GM12878 (cell line): ENCODE data around the gene DENND1A. TPM values are rescaled to one million over a fixed set of nuclear protein-coding genes. Genes with fewer than 3 reads are reported as not detected.

ENCODE experiments used
- BACH1 ChIP-seq: fragments of 450-650 bp; IDR thresholded peaks from 2 replicates; pipeline ENCODE4 v1.6.1; 2017; ENCODE audit warnings: mild to moderate bottlenecking, borderline replicate concordance
- CHD4 ChIP-seq: fragments of 200-600 bp; sonication (generic); IDR thresholded peaks from 2 replicates; pipeline ENCODE4 v1.6.1; 2016; ENCODE audit warnings: mild to moderate bottlenecking
- HCFC1 ChIP-seq: fragments of 150-350 bp; IDR thresholded peaks from 2 replicates; pipeline ENCODE4 v1.6.1; 2014; ENCODE audit warnings: low read length
- HSF1 ChIP-seq: fragments of 150-350 bp; IDR thresholded peaks from 2 replicates; pipeline ENCODE4 v1.6.1; 2014; ENCODE audit warnings: mild to moderate bottlenecking, low read depth, low read length
- IKZF2 ChIP-seq, 2 experiments: fragments of 450-650 bp; IDR thresholded peaks; 2 replicates each; pipeline ENCODE4 v1.6.1; 2017; ENCODE audit warnings: mild to moderate bottlenecking in 2 of 2, moderate library complexity in 2 of 2
- MLLT1 ChIP-seq: fragments of 450-650 bp; IDR thresholded peaks from 2 replicates; pipeline ENCODE4 v1.6.1; 2016; ENCODE audit warnings: mild to moderate bottlenecking
- MTA2 ChIP-seq: fragments of 450-650 bp; IDR thresholded peaks from 2 replicates; pipeline ENCODE4 v1.6.1; 2016; ENCODE audit warnings: low read depth, mild to moderate bottlenecking, moderate library complexity
- PRDM15 ChIP-seq: fragments of 450-650 bp; formaldehyde crosslinking; IDR thresholded peaks from 2 replicates; pipeline ENCODE4 v1.4.0; 2020; ENCODE audit warnings: mild to moderate bottlenecking, moderate library complexity
- RB1 ChIP-seq: fragments of 450-650 bp; formaldehyde crosslinking; IDR thresholded peaks from 2 replicates; pipeline ENCODE4 v1.6.1; 2017; ENCODE audit warnings: mild to moderate bottlenecking, borderline replicate concordance
- SKIL ChIP-seq: fragments of 450-650 bp; IDR thresholded peaks from 2 replicates; pipeline ENCODE4 v1.6.1; 2017; ENCODE audit warnings: mild to moderate bottlenecking, low read depth, inconsistent platforms; ENCODE audit not compliant: poor library complexity, severe bottlenecking
- SMARCA5 ChIP-seq: fragments of 450-650 bp; IDR thresholded peaks from 2 replicates; pipeline ENCODE4 v1.6.1; 2017; ENCODE audit warnings: mild to moderate bottlenecking
- TCF3 ChIP-seq: IDR thresholded peaks from 2 replicates; pipeline ENCODE4 v1.6.1; 2012; ENCODE audit warnings: low read depth, mild to moderate bottlenecking, low read length, borderline replicate concordance; ENCODE audit not compliant: insufficient read depth
- ZNF687 ChIP-seq: fragments of 450-650 bp; IDR thresholded peaks from 2 replicates; pipeline ENCODE4 v1.6.1; 2017; ENCODE audit warnings: mild to moderate bottlenecking, moderate library complexity
- ZSCAN29 ChIP-seq: fragments of 450-650 bp; IDR thresholded peaks from 2 replicates; pipeline ENCODE4 v1.6.1; 2017; ENCODE audit warnings: mild to moderate bottlenecking, moderate library complexity
- polyA plus RNA-seq, 11 experiments: library from polyadenylated mRNA; depleted of rRNA in 4 of 11; unstranded in 6 of 11; stranded (reverse) in 5 of 11; fragments of >200 nt; fragmentation: Nextera tagmentation in 4 of 11; fragmentation: Illumina TruSeq in 1 of 11; extraction: Ambion mirVana in 4 of 11; extraction: Trizol in 1 of 11; gene quantifications; 1 replicate in 1 of 11; 2 replicates in 10 of 11; pipeline versions ENCODE4 v1.2.1 to v1.2.3, GENCODE V29; 2011 to 2016; ENCODE audit warnings: inconsistent platforms in 2 of 11, missing spikeins in 2 of 11, low read depth in 1 of 11
- total RNA-seq, 4 experiments: library from RNA; depleted of rRNA in 3 of 4; stranded (reverse); fragments of >200 nt in 3 of 4; fragmentation: Illumina TruSeq in 1 of 4; extraction: Trizol in 1 of 4; gene quantifications; 2 replicates each; pipeline versions ENCODE4 v1.2.1 to v1.2.3, GENCODE V29; 2013 to 2021

Gene DENND1A
- total and polyA plus RNA-seq, 10 of the 15 experiments (the other 5 are each of a cell fraction or from before 2014, with no cell fraction given): 14.1 to 48.6 (median 35.2) TPM

- no peak for TF ChIP-seq ZNF687
- no peak for TF ChIP-seq CHD4
- TF ChIP-seq IKZF2 (IDR thresholded peaks at IDR 0.05): peak; percentile 16 to 23; a peak in 2 of 4 replicates
- no peak for TF ChIP-seq RB1
- peak; percentile 90 for TF ChIP-seq MTA2
- TF ChIP-seq TCF3: no peak
- TF ChIP-seq SMARCA5: no peak
- TF ChIP-seq PRDM15 (CRISPR knock-in tag): no peak
- peak; percentile 16 for TF ChIP-seq SKIL
- no peak for TF ChIP-seq HSF1
- peak; percentile 85 for TF ChIP-seq MLLT1
- no peak for TF ChIP-seq ZSCAN29
- no peak for TF ChIP-seq BACH1
- TF ChIP-seq HCFC1: no peak
- TF ChIP-seq, all 136 proteins: peak for 7
Measured at GRCh38 chr9:123775289-123776284, 154.3 kb downstream of the DENND1A start (continued).
